Endothelial cell of umbilical vein (primary cell): ENCODE data around the gene TET1. TPM values are rescaled to one million over a fixed set of nuclear protein-coding genes. Genes with fewer than 3 reads are reported as not detected.

Experiments used
- BruUV-seq: library from RNA; stranded (reverse); fragments of 400-500 nt; replicated peaks from 2 replicates; lab custom pipeline; 2021; lab: Mats Ljungman, UMichigan
- CTCF ChIA-PET: fragments of 300-600, 350-600 bp; sonication (Branson Sonifier 250); formaldehyde crosslinking; loops from one replicate; lab custom pipeline; 2021; ENCODE audit warnings: antibody characterized with exemption, inconsistent platforms; lab: Charles Lee
- POLR2A ChIA-PET: fragments of 300-600, 350-600 bp; sonication (Branson Sonifier 250); formaldehyde crosslinking; loops from one replicate; lab custom pipeline; 2021; ENCODE audit warnings: antibody characterized with exemption, inconsistent platforms; lab: Charles Lee
- DNase-seq: peaks from one replicate; pipeline ENCODE4 v3.0.0-alpha.2; 2011; ENCODE audit warnings: low read depth, low spot score
- FAIRE-seq: peaks from 2 replicates; lab custom pipeline; 2011; peaks lifted over from hg19 to GRCh38; lab: Jason Lieb, UNC
- H2AFZ ChIP-seq: 2 replicates; pipeline ENCODE4 v1.6.0; 2012; ENCODE audit warnings: low read depth, low read length, control low read depth, inconsistent platforms
- H3K27ac ChIP-seq: 2 replicates; pipeline ENCODE4 v1.5.1; 2011; ENCODE audit warnings: low read depth, mild to moderate bottlenecking, control low read depth, low read length, moderate library complexity; ENCODE audit not compliant: insufficient read depth
- H3K27me3 ChIP-seq, 2 experiments: 2 replicates each; pipeline versions ENCODE4 v1.6.0 to v1.6.1; 2011; ENCODE audit warnings: low read length in 2 of 2, mixed read lengths in 1 of 2; ENCODE audit not compliant: control insufficient read depth in 2 of 2, insufficient read depth in 2 of 2
- H3K36me3 ChIP-seq, 2 experiments: 2 replicates in 1 of 2; 3 replicates in 1 of 2; pipeline ENCODE4 v1.5.1; 2011; ENCODE audit warnings: low read length in 2 of 2, mild to moderate bottlenecking in 1 of 2, moderate library complexity in 1 of 2; ENCODE audit not compliant: control insufficient read depth in 2 of 2, insufficient read depth in 2 of 2; ENCODE audit errors: extremely low read depth in 1 of 2
- H3K4me1 ChIP-seq: 3 replicates; pipeline ENCODE4 v1.5.1; 2011; ENCODE audit warnings: mild to moderate bottlenecking, low read length; ENCODE audit not compliant: control insufficient read depth, insufficient read depth; ENCODE audit errors: extremely low read depth
- H3K4me2 ChIP-seq: 2 replicates; pipeline ENCODE4 v1.6.1; 2011; ENCODE audit warnings: low read length, control low read depth, mixed read lengths; ENCODE audit not compliant: insufficient read depth
- H3K4me3 ChIP-seq, 3 experiments: fragments of 200-600 bp in 1 of 3; sonication (generic), shearing (Covaris generic) in 1 of 3; replicated peaks in 1 of 3; 2 replicates each; pipeline ENCODE4 v1.5.1; 2011 to 2016; ENCODE audit warnings: control low read depth in 3 of 3, low read length in 3 of 3, mild to moderate bottlenecking in 2 of 3, inconsistent platforms in 1 of 3, low read depth in 1 of 3, moderate library complexity in 1 of 3; ENCODE audit not compliant: insufficient read depth in 1 of 3
- H3K79me2 ChIP-seq: 2 replicates; pipeline ENCODE4 v1.6.0; 2012; ENCODE audit warnings: low read length, inconsistent platforms; ENCODE audit not compliant: control insufficient read depth, insufficient read depth
- H3K9ac ChIP-seq: replicated peaks from 2 replicates; pipeline ENCODE3; 2011; ENCODE audit warnings: low read length, control low read depth; ENCODE audit not compliant: insufficient read depth; ENCODE audit errors: extremely low read depth
- H3K9me1 ChIP-seq: replicated peaks from 3 replicates; pipeline ENCODE4 v1.6.0; 2011; ENCODE audit warnings: mild to moderate bottlenecking, low read length; ENCODE audit not compliant: control insufficient read depth, insufficient read depth; ENCODE audit errors: extremely low read depth
- H3K9me3 ChIP-seq: replicated peaks from 2 replicates; pipeline ENCODE4 v1.5.1; 2012; ENCODE audit warnings: low read length, inconsistent platforms; ENCODE audit not compliant: control insufficient read depth, insufficient read depth
- H4K20me1 ChIP-seq: replicated peaks from 2 replicates; pipeline ENCODE3; 2011; ENCODE audit warnings: mild to moderate bottlenecking, low read length; ENCODE audit not compliant: control insufficient read depth, insufficient read depth; ENCODE audit errors: extremely low read depth
- CTCF ChIP-seq, 2 donors: IDR thresholded peaks; 1 replicate in 1 of 2; 2 replicates in 1 of 2; pipeline ENCODE4 v1.5.1; 2011; ENCODE audit warnings: low read length in 2 of 2, mild to moderate bottlenecking in 2 of 2, moderate library complexity in 2 of 2, control low read depth in 1 of 2, inconsistent platforms in 1 of 2, low read depth in 1 of 2; ENCODE audit not compliant: insufficient read depth in 1 of 2; ENCODE audit errors: extremely low read depth in 1 of 2
- EZH2 ChIP-seq: IDR thresholded peaks from 2 replicates; pipeline ENCODE4 v1.6.1; 2012; ENCODE audit warnings: borderline replicate concordance, low read depth, mild to moderate bottlenecking, moderate library complexity, low read length, inconsistent platforms; ENCODE audit not compliant: severe bottlenecking
- FOS ChIP-seq: IDR thresholded peaks from 2 replicates; pipeline ENCODE4 v1.6.1; 2011; ENCODE audit warnings: mild to moderate bottlenecking, low read length, moderate library complexity, borderline replicate concordance; ENCODE audit not compliant: insufficient read depth
- GATA2 ChIP-seq: IDR thresholded peaks from 2 replicates; pipeline ENCODE4 v1.7.0; 2011; ENCODE audit warnings: low read depth, mild to moderate bottlenecking, moderate library complexity, mixed read lengths, low read length; ENCODE audit not compliant: insufficient read length, insufficient read depth
- JUN ChIP-seq: IDR thresholded peaks from 2 replicates; pipeline ENCODE4 v1.6.1; 2011; ENCODE audit warnings: borderline replicate concordance, low read depth; ENCODE audit not compliant: insufficient read length, insufficient read depth
- MAX ChIP-seq: IDR thresholded peaks from 2 replicates; pipeline ENCODE4 v1.6.1; 2011; ENCODE audit not compliant: insufficient read depth, insufficient read length
- MYC ChIP-seq: IDR thresholded peaks from one replicate; pipeline ENCODE4 v1.6.1; 2011; ENCODE audit warnings: mild to moderate bottlenecking, low read depth, low read length
- POLR2A ChIP-seq: IDR thresholded peaks from 2 replicates; pipeline ENCODE4 v1.6.1; 2012; ENCODE audit warnings: low read depth, mild to moderate bottlenecking, control low read depth, low read length
- POLR2AphosphoS5 ChIP-seq: IDR thresholded peaks from 2 replicates; pipeline ENCODE4 v1.6.1; 2012; ENCODE audit warnings: low read depth, mild to moderate bottlenecking, control low read depth, low read length, moderate library complexity; ENCODE audit not compliant: insufficient read depth
- dilution Hi-C: fragments of 300-500 bp; cut with MboI; formaldehyde crosslinking; loops from one replicate; pipeline ENCODE4 v1.15.0; 2019; ENCODE audit warnings: low sequenced_read_pairs; ENCODE audit not compliant: extremely low pct_ligation_motif_present
- intact Hi-C: fragments of 100-400 bp; cut with micrococcal nuclease; formaldehyde crosslinking; loops from one replicate; pipeline ENCODE4 v1.10.0; 2022
- polyA plus RNA-seq, 4 experiments: library from polyadenylated mRNA; depleted of rRNA in 3 of 4; stranded (reverse) in 3 of 4; unstranded in 1 of 4; fragments of >200 nt; gene quantifications; 2 replicates each; pipeline versions ENCODE4 v1.2.1 to v1.2.3, GENCODE V29; 2011 to 2012; ENCODE audit warnings: missing spikeins in 1 of 4
- total RNA-seq: library from RNA; stranded (reverse); gene quantifications from 2 replicates; pipeline ENCODE4 v1.2.3, GENCODE V29; 2021

Gene TET1
- total and polyA plus RNA-seq, 2 donors (not counting 3 experiments of a cell fraction or from before 2014, with no cell fraction given) = 0.23 to 1.5 TPM

GRCh38 chr10:68618234-68618633 lies 58.1 kb downstream of the TET1 start:
- Histone ChIP-seq H3K4me2 (no peak overlapping the region), H3K9me3 (no peaks in the 10 kb centered on the region), H3K27me3 (no peaks in the 10 kb centered on the region), H3K36me3 (no peaks in the 10 kb centered on the region), H3K4me3 (no peak overlapping the region), H3K9me1 (no peaks in the 10 kb centered on the region), H3K4me1 (no peaks in the 10 kb centered on the region), H3K27ac (no peak overlapping the region), H2AFZ (no peak overlapping the region), H3K9ac (no peak overlapping the region), H4K20me1 (no peaks in the 10 kb centered on the region), H3K79me2 (no peaks in the 10 kb centered on the region)
- CTCF ChIA-PET = no interaction called here
- POLR2A ChIA-PET = no interaction called here
- TF ChIP-seq MYC = no peak
- no peak for TF ChIP-seq FOS
- no peak for TF ChIP-seq GATA2
- TF ChIP-seq MAX = no peak
- no peak for TF ChIP-seq JUN
- TF ChIP-seq POLR2A = no peak
- no peak for TF ChIP-seq POLR2AphosphoS5
- no peak for TF ChIP-seq CTCF (IDR thresholded peaks at IDR 0.05; ENCODE audit: extremely low read depth in 1 of 2, insufficient read depth in 1 of 2, low read depth in 1 of 2, low read length in 2 of 2)
- TF ChIP-seq EZH2 = no peak
- DNase-seq (no peak), FAIRE-seq (no peak)
- dilution Hi-C loops (no loop called here), intact Hi-C loops (no loop called here)
- no TSS peak for BruUV-seq
